OCI-LY7 (cell line): ENCODE results near the gene ARTN.

ENCODE experiments used
- CTCF ChIP-seq: fragments of 200-600 bp; sonication (generic); conservative IDR thresholded peaks from 2 replicates; pipeline ENCODE4 v1.5.1; 2014; ENCODE audit warnings: mild to moderate bottlenecking, antibody characterized with exemption, low read length, moderate library complexity, mixed read lengths
- EZH2phosphoT487 ChIP-seq: fragments of 200-600 bp; sonication (generic); IDR thresholded peaks from 2 replicates; pipeline ENCODE4 v1.6.1; 2018; ENCODE audit warnings: low read depth, borderline replicate concordance, mild to moderate bottlenecking, mixed run types, antibody characterized with exemption, low read length, moderate library complexity, mixed read lengths

GRCh38 chr1:43921022-43921421 is 12.6 kb upstream of the ARTN start:
- no peak for TF ChIP-seq CTCF
- TF ChIP-seq EZH2phosphoT487, result no peak
